Fibroblast of lung (primary cell): ENCODE measurements around the gene SGSM2. TPM values are rescaled to one million over a fixed set of nuclear protein-coding genes. Genes with fewer than 3 reads are reported as not detected.

Experiments
- DNase-seq, 2 donors: peaks; one replicate each; pipeline versions ENCODE4 v3.0.0 to v3.0.0-alpha.2; 2010; ENCODE audit warnings: low read depth in 2 of 2
- H2AFZ ChIP-seq: 2 replicates; pipeline ENCODE4 v1.5.1; 2012; ENCODE audit warnings: low read length, control low read depth, inconsistent platforms
- H3K27ac ChIP-seq: 2 replicates; pipeline ENCODE4 v1.5.1; 2011; ENCODE audit warnings: low read length, control low read depth; ENCODE audit not compliant: insufficient read depth
- H3K27me3 ChIP-seq: 2 replicates; pipeline ENCODE4 v1.5.1; 2011; ENCODE audit warnings: mild to moderate bottlenecking, low read length; ENCODE audit not compliant: control insufficient read depth, insufficient read depth
- H3K36me3 ChIP-seq: 2 replicates; pipeline ENCODE4 v1.5.1; 2011; ENCODE audit warnings: low read length; ENCODE audit not compliant: control insufficient read depth, insufficient read depth
- H3K4me1 ChIP-seq: 2 replicates; pipeline ENCODE4 v1.5.1; 2011; ENCODE audit warnings: low read length; ENCODE audit not compliant: control insufficient read depth, insufficient read depth; ENCODE audit errors: extremely low read depth
- H3K4me2 ChIP-seq: 2 replicates; pipeline ENCODE4 v1.5.1; 2011; ENCODE audit warnings: low read length, control low read depth; ENCODE audit not compliant: insufficient read depth; ENCODE audit errors: extremely low read depth
- H3K4me3 ChIP-seq, 4 experiments: fragments of 200-600 bp in 1 of 4; sonication (generic) in 1 of 4; replicated peaks in 1 of 4; 2 replicates each; pipeline ENCODE4 v1.5.1; 2011 to 2016; ENCODE audit warnings: low read length in 4 of 4, low read depth in 3 of 4, mild to moderate bottlenecking in 3 of 4, control low read depth in 2 of 4, inconsistent platforms in 1 of 4, mixed read lengths in 1 of 4; ENCODE audit not compliant: insufficient read depth in 1 of 4; ENCODE audit errors: control extremely low read depth in 1 of 4
- H3K79me2 ChIP-seq: 2 replicates; pipeline ENCODE4 v1.5.1; 2012; ENCODE audit warnings: mild to moderate bottlenecking, low read length, inconsistent platforms; ENCODE audit not compliant: control insufficient read depth, insufficient read depth
- H3K9ac ChIP-seq: 2 replicates; pipeline ENCODE4 v1.5.1; 2011; ENCODE audit warnings: mild to moderate bottlenecking, low read length, control low read depth; ENCODE audit not compliant: insufficient read depth
- H3K9me3 ChIP-seq: 2 replicates; pipeline ENCODE4 v1.5.1; 2012; ENCODE audit warnings: low read depth, low read length; ENCODE audit not compliant: control insufficient read depth, insufficient read depth
- H4K20me1 ChIP-seq: 2 replicates; pipeline ENCODE4 v1.5.1; 2011; ENCODE audit warnings: low read length; ENCODE audit not compliant: control insufficient read depth, insufficient read depth; ENCODE audit errors: extremely low read depth
- EZH2 ChIP-seq: IDR thresholded peaks from 2 replicates; pipeline ENCODE4 v1.5.1; 2012; ENCODE audit warnings: low read length, control low read depth, mild to moderate bottlenecking; ENCODE audit errors: missing control alignments
- polyA plus RNA-seq, 2 donors: library from polyadenylated mRNA; depleted of rRNA in 1 of 2; stranded (reverse) in 1 of 2; unstranded in 1 of 2; fragments of >200 nt; gene quantifications; 2 replicates each; pipeline ENCODE4 v1.2.1, GENCODE V29; 2011 to 2012; ENCODE audit warnings: missing spikeins in 1 of 2
- total RNA-seq: library from RNA; depleted of rRNA; stranded (reverse); fragments of >200 nt; gene quantifications from 2 replicates; pipeline ENCODE4 v1.2.1, GENCODE V29; 2014
- TF ChIP-seq, protein P1 (sequence below), 2 donors: IDR thresholded peaks in 1 of 2; conservative IDR thresholded peaks in 1 of 2; 1 replicate in 1 of 2; 2 replicates in 1 of 2; pipeline ENCODE4 v1.5.1; 2011 to 2012; ENCODE audit warnings: low read length in 2 of 2, control low read depth in 1 of 2, inconsistent platforms in 1 of 2, low read depth in 1 of 2, mild to moderate bottlenecking in 1 of 2

The SGSM2 gene
- total and polyA plus RNA-seq, 2 donors (not counting 1 experiment from before 2014, with no cell fraction given), result 23.4 to 31.5 TPM

DNA sequence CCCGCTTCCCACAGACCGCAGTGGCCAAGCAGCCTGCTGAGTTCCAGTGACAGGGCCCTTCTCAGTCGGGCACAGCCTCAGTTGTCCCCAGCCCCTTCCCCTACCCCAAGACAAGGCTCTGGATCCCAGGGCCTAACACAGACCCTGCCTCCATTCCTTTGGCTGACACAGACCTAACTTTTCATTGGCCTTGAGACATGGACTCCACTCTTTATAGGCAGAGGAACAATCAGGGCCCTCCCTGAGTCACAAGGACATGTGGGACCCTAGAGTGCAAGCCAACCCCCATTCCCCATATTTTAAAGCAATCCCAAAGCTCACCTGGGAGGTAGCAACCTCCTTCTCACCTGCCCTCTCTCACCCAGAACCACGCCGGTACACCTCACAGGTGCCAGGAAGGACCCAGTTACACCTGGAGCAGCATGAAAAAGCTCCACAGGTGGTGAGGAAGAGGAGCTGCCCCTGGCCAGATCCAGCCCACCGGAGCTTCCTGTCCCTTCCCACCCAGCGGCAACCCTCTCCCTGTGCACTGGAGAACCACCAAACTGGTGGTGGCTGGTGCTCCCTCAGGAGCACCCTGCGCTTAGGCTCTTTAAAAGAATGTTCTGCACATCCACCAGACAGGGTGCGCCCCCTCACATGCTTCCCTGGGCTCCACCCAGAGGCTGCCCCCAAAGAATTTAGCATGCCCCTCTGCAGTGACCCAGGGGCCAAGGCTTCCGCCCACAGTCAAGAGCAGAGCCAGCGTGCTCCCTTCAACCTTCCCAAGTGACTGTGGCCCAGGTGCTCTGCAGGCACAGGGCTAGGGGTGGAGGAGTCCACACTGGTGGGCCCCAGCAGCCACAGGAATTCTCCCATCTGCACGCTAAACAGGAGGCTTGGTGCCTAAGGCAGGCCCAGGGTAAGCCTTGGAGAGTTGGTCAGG, 60.2 kb downstream of the SGSM2 start:
- Histone ChIP-seq H3K79me2 (peaks cover 44% of the 10 kb centered on the region), H3K9ac (peak overlapping the region; percentile 63), H3K27ac (peak overlapping the region; percentile 98), H3K27me3 (no peaks in the 10 kb centered on the region), H2AFZ (no peak overlapping the region), H3K4me3 (peak overlapping the region in 2 of 4 experiments; percentile 19 to 57), H3K9me3 (no peaks in the 10 kb centered on the region), H3K4me1 (peaks cover 40% of the 10 kb centered on the region), H4K20me1 (no peaks in the 10 kb centered on the region), H3K36me3 (peaks cover 3% of the 10 kb centered on the region), H3K4me2 (peak overlapping the region; percentile 39)
- no peak for DNase-seq
- TF ChIP-seq EZH2, result no peak
- TF ChIP-seq, protein P1, sequence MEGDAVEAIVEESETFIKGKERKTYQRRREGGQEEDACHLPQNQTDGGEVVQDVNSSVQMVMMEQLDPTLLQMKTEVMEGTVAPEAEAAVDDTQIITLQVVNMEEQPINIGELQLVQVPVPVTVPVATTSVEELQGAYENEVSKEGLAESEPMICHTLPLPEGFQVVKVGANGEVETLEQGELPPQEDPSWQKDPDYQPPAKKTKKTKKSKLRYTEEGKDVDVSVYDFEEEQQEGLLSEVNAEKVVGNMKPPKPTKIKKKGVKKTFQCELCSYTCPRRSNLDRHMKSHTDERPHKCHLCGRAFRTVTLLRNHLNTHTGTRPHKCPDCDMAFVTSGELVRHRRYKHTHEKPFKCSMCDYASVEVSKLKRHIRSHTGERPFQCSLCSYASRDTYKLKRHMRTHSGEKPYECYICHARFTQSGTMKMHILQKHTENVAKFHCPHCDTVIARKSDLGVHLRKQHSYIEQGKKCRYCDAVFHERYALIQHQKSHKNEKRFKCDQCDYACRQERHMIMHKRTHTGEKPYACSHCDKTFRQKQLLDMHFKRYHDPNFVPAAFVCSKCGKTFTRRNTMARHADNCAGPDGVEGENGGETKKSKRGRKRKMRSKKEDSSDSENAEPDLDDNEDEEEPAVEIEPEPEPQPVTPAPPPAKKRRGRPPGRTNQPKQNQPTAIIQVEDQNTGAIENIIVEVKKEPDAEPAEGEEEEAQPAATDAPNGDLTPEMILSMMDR (conservative IDR thresholded peaks at IDR 0.05 in 1 of 2, IDR thresholded peaks at IDR 0.05 in 1 of 2; ENCODE audit: low read depth in 1 of 2, low read length in 2 of 2), result no peak

DNA sequence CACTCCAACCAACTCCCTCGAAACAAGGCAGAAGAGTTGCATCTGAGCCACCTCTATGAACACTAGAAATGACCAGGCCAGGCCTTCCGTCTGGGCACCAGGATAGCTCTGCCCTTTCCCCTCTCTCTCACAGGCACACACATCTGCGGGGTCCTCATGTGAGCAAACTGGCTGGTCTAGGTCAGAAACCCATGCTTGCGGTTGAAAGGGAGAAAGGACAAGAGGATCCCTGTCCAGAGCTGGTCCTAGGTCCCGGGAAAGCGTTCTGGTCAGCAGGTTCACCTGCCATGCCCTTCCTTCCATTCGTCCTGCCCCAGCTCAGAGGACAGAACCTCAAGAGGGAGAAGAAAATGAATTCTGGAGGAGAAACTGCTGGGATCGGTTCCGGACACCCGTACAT, 60.9 kb downstream of the SGSM2 start:
- DNase-seq, result no peak

More for the DNA sequence above, 60.9 kb downstream of the SGSM2 start:
- Histone ChIP-seq H2AFZ (no peak overlapping the region), H3K4me1 (peaks cover 43% of the 10 kb centered on the region), H3K9ac (no peak overlapping the region), H3K27ac (peak overlapping the region; percentile 98), H3K79me2 (peaks cover 44% of the 10 kb centered on the region), H4K20me1 (no peaks in the 10 kb centered on the region), H3K4me2 (peak overlapping the region; percentile 49), H3K36me3 (peaks cover 3% of the 10 kb centered on the region), H3K9me3 (no peaks in the 10 kb centered on the region), H3K4me3 (peak overlapping the region in 2 of 4 experiments; percentile 18 to 100), H3K27me3 (no peaks in the 10 kb centered on the region)
- TF ChIP-seq EZH2, result no peak
- TF ChIP-seq, protein P1 (conservative IDR thresholded peaks at IDR 0.05 in 1 of 2, IDR thresholded peaks at IDR 0.05 in 1 of 2; ENCODE audit: low read depth in 1 of 2, low read length in 2 of 2), result no peak
